ENCODE measurements around the gene MPRIP. TPM values are rescaled to one million over a fixed set of nuclear protein-coding genes. Genes with fewer than 3 reads are reported as not detected.

Gene MPRIP
- total and polyA plus RNA-seq, 2 donors (not counting 3 experiments of a cell fraction or from before 2014, with no cell fraction given), result 94.6 to 246 TPM

GRCh38 chr17:17105976-17106375 lies 63.7 kb downstream of the MPRIP start:
- Histone ChIP-seq H3K9me3 (replicated peaks; ENCODE audit: control insufficient read depth, insufficient read depth, low read length) (no peaks in the 10 kb centered on the region), H3K4me1 (ENCODE audit: control insufficient read depth, extremely low read depth, insufficient read depth, low read length) (no peaks in the 10 kb centered on the region), H3K27me3 (ENCODE audit: control insufficient read depth in 2 of 2, insufficient read depth in 2 of 2, low read length in 2 of 2) (no peaks in the 10 kb centered on the region), H3K79me2 (ENCODE audit: control insufficient read depth, insufficient read depth, low read length) (peaks cover 87% of the 10 kb centered on the region), H3K9ac (replicated peaks; ENCODE audit: extremely low read depth, insufficient read depth, low read length) (no peak overlapping the region), H3K36me3 (ENCODE audit: control insufficient read depth in 2 of 2, extremely low read depth in 1 of 2, insufficient read depth in 2 of 2, low read length in 2 of 2) (peaks cover 0 to 2% of the 10 kb centered on the region in 2 experiments), H2AFZ (ENCODE audit: low read depth, low read length) (no peak overlapping the region), H3K27ac (ENCODE audit: insufficient read depth, low read depth, low read length) (no peak overlapping the region), H3K9me1 (replicated peaks; ENCODE audit: control insufficient read depth, extremely low read depth, insufficient read depth, low read length) (no peaks in the 10 kb centered on the region), H3K4me2 (ENCODE audit: insufficient read depth, low read length) (no peak overlapping the region), H3K4me3 (replicated peaks in 1 of 3; ENCODE audit: insufficient read depth in 1 of 3, low read depth in 1 of 3, low read length in 3 of 3) (no peak overlapping the region), H4K20me1 (replicated peaks; ENCODE audit: control insufficient read depth, extremely low read depth, insufficient read depth, low read length) (no peaks in the 10 kb centered on the region)
- dilution Hi-C loops (cut with MboI; ENCODE audit: extremely low pct_ligation_motif_present, low sequenced_read_pairs) (no loop called here), intact Hi-C loops (cut with micrococcal nuclease) (no loop called here)
- FAIRE-seq (no peak), DNase-seq (ENCODE audit: low read depth, low spot score) (no peak)
- no peak for TF ChIP-seq GATA2 (IDR thresholded peaks at IDR 0.05; ENCODE audit: insufficient read depth, insufficient read length, low read depth, low read length)
- TF ChIP-seq, protein P1, sequence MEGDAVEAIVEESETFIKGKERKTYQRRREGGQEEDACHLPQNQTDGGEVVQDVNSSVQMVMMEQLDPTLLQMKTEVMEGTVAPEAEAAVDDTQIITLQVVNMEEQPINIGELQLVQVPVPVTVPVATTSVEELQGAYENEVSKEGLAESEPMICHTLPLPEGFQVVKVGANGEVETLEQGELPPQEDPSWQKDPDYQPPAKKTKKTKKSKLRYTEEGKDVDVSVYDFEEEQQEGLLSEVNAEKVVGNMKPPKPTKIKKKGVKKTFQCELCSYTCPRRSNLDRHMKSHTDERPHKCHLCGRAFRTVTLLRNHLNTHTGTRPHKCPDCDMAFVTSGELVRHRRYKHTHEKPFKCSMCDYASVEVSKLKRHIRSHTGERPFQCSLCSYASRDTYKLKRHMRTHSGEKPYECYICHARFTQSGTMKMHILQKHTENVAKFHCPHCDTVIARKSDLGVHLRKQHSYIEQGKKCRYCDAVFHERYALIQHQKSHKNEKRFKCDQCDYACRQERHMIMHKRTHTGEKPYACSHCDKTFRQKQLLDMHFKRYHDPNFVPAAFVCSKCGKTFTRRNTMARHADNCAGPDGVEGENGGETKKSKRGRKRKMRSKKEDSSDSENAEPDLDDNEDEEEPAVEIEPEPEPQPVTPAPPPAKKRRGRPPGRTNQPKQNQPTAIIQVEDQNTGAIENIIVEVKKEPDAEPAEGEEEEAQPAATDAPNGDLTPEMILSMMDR (IDR thresholded peaks at IDR 0.05; ENCODE audit: extremely low read depth in 1 of 2, insufficient read depth in 1 of 2, low read depth in 1 of 2, low read length in 2 of 2), result no peak
- TF ChIP-seq MYC (IDR thresholded peaks at IDR 0.05; ENCODE audit: low read depth, low read length), result no peak
- TF ChIP-seq POLR2AphosphoS5 (IDR thresholded peaks at IDR 0.05; ENCODE audit: insufficient read depth, low read depth, low read length), result no peak
- TF ChIP-seq, protein P2, sequence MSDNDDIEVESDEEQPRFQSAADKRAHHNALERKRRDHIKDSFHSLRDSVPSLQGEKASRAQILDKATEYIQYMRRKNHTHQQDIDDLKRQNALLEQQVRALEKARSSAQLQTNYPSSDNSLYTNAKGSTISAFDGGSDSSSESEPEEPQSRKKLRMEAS (IDR thresholded peaks at IDR 0.05; ENCODE audit: insufficient read depth, insufficient read length), result no peak
- TF ChIP-seq EZH2 (IDR thresholded peaks at IDR 0.05; ENCODE audit: borderline replicate concordance, low read depth, low read length, severe bottlenecking), result no peak
- TF ChIP-seq JUN (IDR thresholded peaks at IDR 0.05; ENCODE audit: borderline replicate concordance, insufficient read depth, insufficient read length, low read depth), result no peak
- no peak for TF ChIP-seq FOS (IDR thresholded peaks at IDR 0.05; ENCODE audit: borderline replicate concordance, insufficient read depth, low read length)
- no peak for TF ChIP-seq POLR2A (IDR thresholded peaks at IDR 0.05; ENCODE audit: low read depth, low read length)
- BruUV-seq (replicated peaks), result no TSS peak
- ChIA-PET POLR2A (no interaction called here), CTCF (no interaction called here)

Measured in endothelial cell of umbilical vein (primary cell).